Spleen (tissue), 11 donors: ENCODE data around the gene SIM1. TPM values are rescaled to one million over a fixed set of nuclear protein-coding genes. Genes with fewer than 3 reads are reported as not detected.

Source experiments
- DNase-seq: peaks from one replicate; pipeline ENCODE4 v3.0.0-alpha.2; 2020
- H3K27ac ChIP-seq, 8 donors: fragments of 200-600 bp; sonication (generic) in 7 of 8; 1 replicate in 4 of 8; 2 replicates in 4 of 8; pipeline versions ENCODE4 v1.5.0 to v1.8.0; 2016 to 2021; ENCODE audit warnings: inconsistent platforms in 4 of 8, mild to moderate bottlenecking in 4 of 8, moderate library complexity in 1 of 8
- H3K27me3 ChIP-seq, 7 donors: fragments of 200-600 bp; sonication (generic) in 6 of 7; replicated peaks in 1 of 7; 1 replicate in 4 of 7; 2 replicates in 3 of 7; pipeline versions ENCODE4 v1.5.0 to v1.8.0; 2016 to 2021; ENCODE audit warnings: inconsistent platforms in 3 of 7, mild to moderate bottlenecking in 1 of 7
- H3K36me3 ChIP-seq, 6 donors: fragments of 200-600 bp; sonication (generic) in 5 of 6; 1 replicate in 4 of 6; 2 replicates in 2 of 6; pipeline versions ENCODE4 v1.5.0 to v1.8.0; 2016 to 2021; ENCODE audit warnings: inconsistent platforms in 2 of 6
- H3K4me1 ChIP-seq, 6 donors: fragments of 200-600 bp; sonication (generic) in 5 of 6; 1 replicate in 3 of 6; 2 replicates in 3 of 6; pipeline versions ENCODE4 v1.5.0 to v1.8.0; 2016 to 2021; ENCODE audit warnings: inconsistent platforms in 3 of 6
- H3K4me3 ChIP-seq, 8 donors: fragments of 200-600 bp; sonication (generic) in 7 of 8; 1 replicate in 4 of 8; 2 replicates in 4 of 8; pipeline versions ENCODE4 v1.5.0 to v1.8.0; 2016 to 2021; ENCODE audit warnings: inconsistent platforms in 4 of 8, mild to moderate bottlenecking in 4 of 8, moderate library complexity in 2 of 8
- H3K9me3 ChIP-seq, 8 donors: fragments of 200-600 bp; sonication (generic) in 7 of 8; 1 replicate in 4 of 8; 2 replicates in 4 of 8; pipeline versions ENCODE4 v1.5.0 to v1.8.0; 2016 to 2021; ENCODE audit warnings: inconsistent platforms in 4 of 8
- CTCF ChIP-seq, 11 experiments: fragments of 200-600 bp in 7 of 11; fragments of 450-650 bp in 4 of 11; sonication (generic) in 4 of 11; IDR thresholded peaks in 8 of 11; conservative IDR thresholded peaks in 3 of 11; 1 replicate in 7 of 11; 2 replicates in 4 of 11; pipeline versions ENCODE4 v1.4.0 to v1.8.0; 2016 to 2021; ENCODE audit warnings: antibody characterized with exemption in 11 of 11, inconsistent platforms in 4 of 11, mild to moderate bottlenecking in 1 of 11
- POLR2A ChIP-seq, 3 donors: fragments of 450-650 bp; IDR thresholded peaks; one replicate each; pipeline ENCODE4 v1.5.1; 2017; ENCODE audit warnings: antibody characterized with exemption in 3 of 3, mild to moderate bottlenecking in 1 of 3
- POLR2AphosphoS5 ChIP-seq, 3 donors: sonication (generic); formaldehyde crosslinking; IDR thresholded peaks; one replicate each; pipeline ENCODE4 v1.5.1; 2017; ENCODE audit warnings: antibody characterized with exemption in 3 of 3
- WGBS, 5 donors: extraction: QIAGEN DNeasy Blood & Tissue Kit in 3 of 5; methylation state at CpG; one replicate each; pipeline versions ENCODE4 v1.1.5 to v1.1.7; 2013 to 2018; 5-methylcytosine and 5-hydroxymethylcytosine counted together
- intact Hi-C: fragments of 100-400 bp; cut with DNase I; formaldehyde crosslinking; loops from one replicate; pipeline ENCODE4 v1.15.0; 2023; ENCODE audit warnings: low total_unique reads
- polyA plus RNA-seq, 3 donors: library from polyadenylated mRNA; stranded (reverse); fragments of 200-250 nt; gene quantifications; one replicate each; pipeline ENCODE4 v1.2.1, GENCODE V29; 2013
- total RNA-seq, 7 donors: library from RNA; depleted of rRNA in 3 of 7; stranded (reverse); fragments of >200 nt in 3 of 7; fragmentation: NEBNext Ultra II Directional in 4 of 7; extraction: Animal tissue kit (Norgen Biotek cat#: 25700) in 4 of 7; gene quantifications; one replicate each; pipeline versions ENCODE4 v1.1.0 to v1.2.1, GENCODE V29; 2016 to 2021
- donor health status: healthy with polysubstance abuse.
- donor health status: DM: no; HTN: no; CAD: no; lungs with moderate emphysema.
- donor health status: DM: no; HTN: no; CAD: no.
- donor health status: Bipolar disorder and iron deficiency.
- donor health status: healthy.
- donor health status: DM: no; HTN: no; CAD: no.
- donor health status: DM: yes; HTN: yes; CAD: no.

Gene SIM1
- total and polyA plus RNA-seq, 10 donors, result not detected

- intact Hi-C loops, result no loop called here
- no peaks in the 10 kb centered on the region for H3K36me3 ChIP-seq
- peaks cover 28 to 100% (median 98%) of the 10 kb centered on the region in 7 donors for H3K27me3 ChIP-seq
- 11 to 19% (median 14%) methylated on average over 24 of the region's 24 CpGs for WGBS, 5 donors
- H3K4me3 ChIP-seq, result no peak overlapping the region
- H3K27ac ChIP-seq, result no peak overlapping the region
- DNase-seq, result no peak
- TF ChIP-seq POLR2A (IDR thresholded peaks at IDR 0.05) (no peak), CTCF (IDR thresholded peaks at IDR 0.05 in 8 of 11, conservative IDR thresholded peaks at IDR 0.05 in 3 of 11) (no peak), POLR2AphosphoS5 (IDR thresholded peaks at IDR 0.05) (no peak)
- H3K9me3 ChIP-seq, result peaks cover 0 to 33% (median 0%) of the 10 kb centered on the region in 8 donors
- H3K4me1 ChIP-seq, result peaks cover 0 to 18% (median 5%) of the 10 kb centered on the region in 6 donors
Observed at GRCh38 chr6:100456141-100456907, 8.4 kb downstream of the SIM1 start.

GRCh38 chr6:100455230-100456124 lies 9.2 kb downstream of the SIM1 start:
- no peak for DNase-seq
- Histone ChIP-seq H3K27ac (no peak overlapping the region), H3K4me1 (peaks cover 0 to 15% (median 2%) of the 10 kb centered on the region in 6 donors), H3K36me3 (no peaks in the 10 kb centered on the region), H3K27me3 (peaks cover 28 to 100% (median 91%) of the 10 kb centered on the region in 7 donors), H3K4me3 (no peak overlapping the region), H3K9me3 (peaks cover 0 to 33% (median 0%) of the 10 kb centered on the region in 8 donors)
- intact Hi-C loops, result no loop called here
- WGBS, 5 donors, result 9 to 12% (median 11%) methylated on average over 36 to 54 of the region's 54 CpGs
- TF ChIP-seq POLR2A (IDR thresholded peaks at IDR 0.05) (no peak), POLR2AphosphoS5 (IDR thresholded peaks at IDR 0.05) (no peak), CTCF (IDR thresholded peaks at IDR 0.05 in 8 of 11, conservative IDR thresholded peaks at IDR 0.05 in 3 of 11) (no peak)

- WGBS, 5 donors, result 12 to 16% (median 14%) methylated on average over 14 of the region's 14 CpGs
- Histone ChIP-seq H3K4me1 (peaks cover 0 to 15% (median 2%) of the 10 kb centered on the region in 6 donors), H3K27ac (no peak overlapping the region), H3K36me3 (no peaks in the 10 kb centered on the region), H3K9me3 (peaks cover 0 to 33% (median 0%) of the 10 kb centered on the region in 8 donors), H3K4me3 (no peak overlapping the region), H3K27me3 (peaks cover 28 to 100% (median 90%) of the 10 kb centered on the region in 7 donors)
- TF ChIP-seq POLR2AphosphoS5 (IDR thresholded peaks at IDR 0.05) (no peak), CTCF (IDR thresholded peaks at IDR 0.05 in 8 of 11, conservative IDR thresholded peaks at IDR 0.05 in 3 of 11) (no peak), POLR2A (IDR thresholded peaks at IDR 0.05) (no peak)
- intact Hi-C loops, result no loop called here
- DNase-seq, result no peak
Observed at GRCh38 chr6:100454551-100455229, 10.0 kb downstream of the SIM1 start.
